HG03571 (cell line): ENCODE measurements around the gene ACE.
A peak's percentile ranks its signal among the peaks of the same experiment; 100 is the strongest.
"Not testable (repeated sequence)": the region's sequence is repeated elsewhere in the genome, so short reads cannot be mapped to it uniquely, and the experiment has no call there.

Experiments used
- ATAC-seq: cut with Tn5 transposase; IDR thresholded peaks from one replicate; pipeline ENCODE4 v1.9.1; 2021; ENCODE audit not compliant: unreplicated experiment

ACE gene

DNA sequence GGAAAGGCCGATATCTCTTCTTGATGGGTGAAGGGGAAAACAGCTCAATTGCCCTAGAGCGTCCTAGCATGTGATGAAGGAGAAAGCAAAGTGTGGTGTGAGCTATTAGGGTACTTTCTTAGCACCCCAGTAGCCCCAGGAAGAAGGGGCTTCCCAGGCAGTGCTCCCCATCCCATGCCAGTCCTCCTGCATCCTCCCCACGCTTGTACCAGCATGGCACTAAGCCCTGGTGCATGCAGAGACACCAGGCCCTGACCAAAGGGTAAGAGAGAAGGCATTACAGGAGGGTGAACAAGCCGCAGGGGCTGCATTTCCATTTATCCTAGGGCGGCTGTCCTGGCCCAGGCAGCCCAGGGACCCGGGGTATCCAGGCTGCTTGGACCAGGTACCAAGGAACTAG, 33.8 kb upstream of the ACE start:
- no peak for ATAC-seq

DNA sequence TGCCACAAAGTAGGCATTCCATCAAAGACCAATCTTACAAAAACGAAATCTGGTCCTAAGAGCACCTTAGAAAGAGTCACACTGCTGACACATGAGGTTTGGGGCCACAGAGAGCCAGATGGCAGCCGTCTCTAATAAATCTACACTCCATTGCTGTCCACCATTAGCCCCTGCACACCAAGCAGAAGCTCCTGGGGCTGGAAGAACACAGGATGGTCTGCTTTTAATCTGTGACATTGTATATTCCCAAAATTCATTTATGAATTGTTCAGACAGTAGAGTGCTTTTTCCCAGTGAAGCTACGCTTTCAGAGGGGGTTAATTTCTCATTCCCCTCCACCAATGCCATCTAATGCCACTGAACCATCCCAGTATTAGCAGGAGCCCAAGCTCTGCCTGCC, 32.4 kb upstream of the ACE start:
- ATAC-seq: no peak

DNA sequence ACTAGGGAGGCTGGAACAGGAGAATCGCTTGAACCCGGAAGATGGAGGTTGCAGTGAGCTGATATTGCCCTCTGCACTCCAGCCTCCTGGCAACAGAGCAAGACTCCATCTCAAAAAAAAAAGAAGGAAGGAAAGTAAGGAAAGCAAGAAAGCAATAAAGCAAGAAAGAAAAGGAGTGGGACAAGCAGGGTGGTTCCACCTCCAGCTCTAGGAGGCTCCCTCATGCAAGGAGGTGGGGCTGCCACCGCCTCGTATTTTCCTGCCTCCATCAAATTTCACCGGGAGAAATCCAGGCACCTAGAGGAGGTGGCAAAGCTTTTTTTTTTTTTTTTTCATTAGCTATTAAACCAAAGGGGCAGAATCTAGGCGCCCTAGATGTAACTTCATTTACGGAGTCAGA, 31.8 kb upstream of the ACE start:
- no peak for ATAC-seq

DNA sequence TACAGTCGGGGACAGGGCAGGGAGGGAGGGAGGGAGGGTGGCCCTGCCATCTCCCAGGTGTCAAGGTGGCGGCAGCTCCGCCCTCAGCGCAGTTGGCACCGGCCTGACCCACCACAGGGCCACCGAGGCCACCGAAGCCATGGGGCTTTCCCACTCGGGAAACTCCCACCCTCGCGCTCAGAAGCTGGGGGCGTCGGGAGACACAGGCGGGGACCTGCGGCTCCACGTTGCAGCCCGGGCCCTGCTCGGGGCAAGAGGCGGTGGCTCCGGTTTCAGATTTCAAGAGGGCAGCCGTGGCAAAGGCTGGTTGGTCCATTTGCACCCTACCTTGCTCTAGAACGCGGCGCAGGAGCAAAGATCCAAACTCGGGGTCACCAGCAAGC, 31.3 kb upstream of the ACE start:
- ATAC-seq: peak; percentile 24

DNA sequence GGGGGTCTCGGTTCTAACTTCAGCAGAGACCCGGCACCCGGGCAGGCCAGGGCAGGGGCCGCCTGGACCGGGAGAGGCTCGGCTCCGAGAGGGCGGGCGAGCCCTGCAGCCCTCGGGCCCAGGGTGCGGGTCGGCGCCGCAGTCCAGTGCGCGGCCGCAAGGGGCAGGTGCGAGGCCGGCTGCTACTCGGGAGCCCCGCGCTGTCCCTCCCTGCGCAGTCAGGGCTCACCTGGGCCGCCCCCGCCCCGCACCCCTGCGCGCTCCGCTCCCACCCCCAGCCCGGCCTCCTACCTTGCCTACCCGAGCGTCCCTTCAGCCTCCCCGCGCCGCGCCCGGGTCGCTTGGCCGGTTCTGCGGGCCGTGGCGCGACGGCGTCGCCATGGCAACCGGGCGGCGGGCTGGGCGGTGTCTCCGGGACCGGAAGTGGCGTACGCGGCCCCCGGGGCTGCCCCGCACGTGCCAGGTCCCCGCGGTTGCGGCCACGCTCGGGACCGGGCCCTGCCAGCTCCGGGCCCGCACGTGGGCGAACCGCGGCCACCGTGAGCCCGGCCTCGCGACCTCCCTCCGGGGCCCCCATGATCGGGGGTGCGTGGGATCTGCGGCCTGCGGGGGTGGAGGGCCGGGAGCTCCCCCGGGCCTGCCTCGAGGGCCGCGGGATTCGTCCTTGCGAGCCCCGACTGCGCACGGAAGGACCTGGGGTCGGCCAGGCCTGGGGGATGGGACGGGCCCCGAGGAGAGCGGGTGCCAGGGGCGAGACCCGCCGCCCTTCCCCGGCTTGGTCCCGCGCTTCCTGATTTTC, 30.7 kb upstream of the ACE start, which contains the start of gene CYB561:
CYB561 (minus strand) TSS at position 353 of the 799 bp plus-strand sequence. CDS start 8,759 bp downstream, outside the sequence.
- peak; percentile 55 for ATAC-seq

DNA sequence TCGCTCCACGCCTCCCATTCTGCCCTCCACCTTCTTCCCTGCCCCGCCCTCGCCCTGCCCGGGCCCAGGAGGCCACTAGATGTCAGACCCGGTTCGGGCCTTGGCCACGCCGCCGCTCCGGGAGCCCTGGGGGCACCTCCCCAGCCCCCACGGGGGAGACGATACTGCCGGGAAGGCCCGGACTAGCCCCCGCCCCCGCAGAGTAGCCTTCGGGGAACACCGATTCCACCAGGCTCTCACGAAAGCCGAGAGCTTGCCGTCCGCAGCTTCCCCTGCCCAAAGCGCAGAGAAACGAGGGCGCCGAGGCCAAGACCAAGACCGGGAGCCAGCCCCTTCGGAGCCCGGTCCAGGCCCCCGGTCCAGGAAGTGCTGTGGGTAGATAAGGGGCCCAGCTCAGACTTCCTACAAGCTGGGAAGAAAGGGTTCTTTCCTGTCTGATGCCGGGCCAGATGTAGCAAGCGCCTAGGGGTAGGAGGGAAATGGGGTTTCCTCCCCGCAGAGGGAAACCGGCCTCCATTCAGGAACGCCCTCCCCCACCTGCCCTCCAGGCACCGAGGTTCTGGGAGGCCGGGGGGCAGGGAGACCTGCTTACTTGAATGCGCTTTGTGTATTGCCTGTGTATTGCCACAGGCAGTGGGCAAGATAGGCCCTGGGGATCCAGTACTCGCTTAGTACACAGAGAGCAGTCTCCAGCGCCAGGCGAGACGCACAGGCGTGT, 29.9 kb upstream of the ACE start:
- ATAC-seq: no peak

DNA sequence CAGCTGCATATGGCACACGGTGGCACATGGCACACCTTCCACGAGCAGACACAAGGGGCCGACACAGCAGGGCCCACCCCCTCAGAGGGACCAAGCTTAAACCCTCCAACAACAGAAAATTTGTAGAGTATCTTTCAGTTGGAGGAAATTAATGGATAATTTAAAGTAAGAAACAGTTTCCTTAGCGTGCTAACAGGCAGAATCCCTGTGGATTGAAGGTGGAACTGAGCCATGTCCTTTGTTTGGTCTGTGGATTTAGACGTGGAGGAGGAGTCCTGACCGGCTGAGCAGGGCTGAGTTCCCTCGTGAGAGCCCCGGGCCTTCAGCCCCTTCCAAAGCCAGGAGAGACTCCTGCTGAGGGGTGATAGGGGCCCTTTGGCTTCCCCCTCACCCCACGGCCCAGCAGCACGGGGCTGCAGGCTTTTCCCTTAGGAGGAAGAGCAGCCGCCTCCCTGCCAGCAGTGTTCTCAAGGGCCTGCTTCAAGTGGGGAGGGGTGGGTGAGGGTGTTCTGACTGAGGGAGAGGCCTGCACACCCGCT, 29.3 kb upstream of the ACE start:
- no peak for ATAC-seq

DNA sequence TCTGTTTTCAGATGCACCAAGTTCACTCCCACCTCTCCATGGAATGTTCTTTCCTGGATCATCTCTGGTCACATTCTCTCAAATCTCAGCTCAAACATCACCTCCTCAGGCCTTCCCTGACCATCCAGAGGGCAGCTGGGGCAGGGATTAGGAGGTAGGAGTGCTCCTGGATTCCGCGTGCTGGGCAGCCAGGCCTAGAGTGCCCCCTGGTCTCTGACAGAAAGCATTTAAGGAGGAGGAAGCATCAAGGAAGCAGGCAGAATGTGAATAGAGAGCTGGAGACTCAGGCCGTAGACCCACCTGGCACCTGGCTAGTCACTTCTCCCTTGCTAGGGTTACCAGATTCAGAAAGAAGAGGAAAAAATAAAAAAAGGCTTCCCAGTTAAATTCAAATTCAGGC, 28.2 kb upstream of the ACE start:
- no peak for ATAC-seq

DNA sequence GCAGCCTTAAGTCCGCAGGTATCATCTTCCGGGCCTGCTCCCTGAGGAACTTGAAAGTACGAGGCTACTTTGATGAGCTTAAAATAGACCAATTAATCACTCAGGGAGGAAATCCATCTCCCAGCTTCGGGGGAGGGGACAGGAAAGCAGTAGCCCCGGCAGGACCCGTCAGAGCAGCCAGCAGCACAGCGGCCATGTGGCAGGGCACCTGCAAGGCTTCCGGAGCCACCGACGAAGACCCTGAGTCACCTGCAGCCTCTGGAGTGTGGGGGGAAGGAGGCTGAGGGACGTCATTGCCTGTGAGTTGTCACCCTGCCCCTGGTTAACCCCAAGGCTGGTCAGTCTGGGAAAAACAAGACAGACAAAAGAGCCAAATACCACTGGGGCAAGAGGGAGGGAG, 26.3 kb upstream of the ACE start:
- ATAC-seq: no peak

DNA sequence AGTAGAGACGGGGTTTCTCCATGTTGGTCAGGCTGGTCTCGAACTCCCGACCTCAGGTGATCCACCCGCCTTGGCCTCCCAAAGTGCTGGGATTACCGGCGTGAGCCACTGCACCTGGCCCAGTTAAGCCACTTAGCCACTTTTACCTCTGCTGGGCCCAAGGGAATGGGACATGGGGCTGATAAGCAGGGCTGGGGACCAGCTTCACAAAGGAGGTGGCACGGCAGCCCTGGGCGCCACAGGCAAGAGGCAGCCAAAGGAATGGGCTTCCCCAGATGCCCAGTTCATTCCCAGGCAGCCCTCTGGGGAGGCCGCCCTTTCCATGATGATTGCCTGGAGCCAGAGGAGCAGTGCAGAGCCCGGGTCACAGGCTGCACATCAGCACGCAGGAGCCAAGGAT, 25.7 kb upstream of the ACE start:
- ATAC-seq: no peak

DNA sequence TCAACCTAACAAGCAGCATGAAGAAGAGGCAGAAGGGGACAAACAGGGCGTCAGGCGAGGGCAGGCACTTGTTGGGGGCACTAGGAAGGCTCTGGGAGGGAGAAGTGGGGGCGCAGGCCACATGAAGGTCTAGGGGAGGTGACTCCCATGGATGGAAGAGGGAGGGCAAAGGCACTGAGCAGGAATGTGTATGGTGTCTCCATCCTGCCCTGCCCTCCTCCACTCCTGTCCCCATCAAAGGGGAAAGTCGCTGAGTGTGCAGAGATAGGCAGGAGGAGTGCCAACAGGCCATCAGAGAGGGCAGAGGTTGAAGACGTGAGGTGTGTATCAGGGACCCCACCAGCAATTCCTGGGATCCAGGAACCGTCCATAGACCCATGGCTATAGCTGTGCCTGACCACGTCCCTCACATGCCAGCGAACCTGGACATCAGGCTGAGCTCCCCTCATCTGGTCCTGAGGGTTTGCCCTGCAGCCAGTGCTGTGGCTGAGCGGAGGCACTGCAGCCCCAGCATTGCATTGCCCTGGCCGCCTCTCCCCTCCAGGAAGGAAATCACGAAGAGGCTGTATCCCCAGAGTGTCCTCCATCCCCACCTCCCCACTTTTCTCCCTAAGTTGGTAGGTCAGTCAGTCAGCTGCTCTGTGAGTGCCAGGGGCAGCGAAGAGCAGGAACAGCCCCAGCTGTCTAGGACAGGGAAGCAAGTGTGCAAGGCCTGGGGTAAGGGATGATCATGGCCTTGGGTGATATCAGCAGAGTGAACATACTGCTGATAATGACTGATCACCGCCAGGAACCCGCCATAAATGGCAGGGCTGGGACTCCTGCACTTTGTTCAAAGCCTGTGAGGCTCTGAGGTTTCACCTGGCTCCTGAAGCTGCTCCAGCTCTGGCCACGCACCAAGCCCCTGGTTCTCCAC, 24.6 kb upstream of the ACE start:
- no peak for ATAC-seq

DNA sequence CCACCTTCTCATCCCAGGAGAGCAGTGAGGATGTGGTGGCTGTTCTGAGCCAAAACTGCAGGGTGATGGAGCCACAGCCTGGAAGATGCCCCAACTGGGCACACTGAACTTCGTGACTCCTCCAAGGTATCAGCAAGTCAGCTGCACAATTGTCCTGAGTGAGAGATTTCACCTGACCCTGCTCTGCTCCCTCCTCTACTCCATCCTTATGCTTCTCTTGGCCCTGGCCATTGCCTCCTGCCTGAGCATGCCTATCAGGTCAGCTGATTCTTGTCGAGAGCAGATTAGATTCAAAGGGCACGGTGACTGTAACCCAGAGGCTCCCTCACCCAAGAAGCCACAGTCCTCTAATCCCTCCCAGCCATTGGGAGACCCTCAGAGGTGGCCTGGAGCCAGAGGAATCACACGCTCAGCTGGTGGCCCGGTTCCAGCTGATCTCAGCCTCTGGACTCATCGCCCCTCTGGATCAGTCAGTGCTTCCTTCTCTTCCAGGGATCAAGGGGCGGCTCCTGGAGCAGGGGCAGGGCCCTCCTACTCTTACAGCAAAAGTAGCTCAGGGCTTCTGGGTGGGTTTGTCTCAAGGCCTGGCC, 23.8 kb upstream of the ACE start:
- ATAC-seq: no peak

DNA sequence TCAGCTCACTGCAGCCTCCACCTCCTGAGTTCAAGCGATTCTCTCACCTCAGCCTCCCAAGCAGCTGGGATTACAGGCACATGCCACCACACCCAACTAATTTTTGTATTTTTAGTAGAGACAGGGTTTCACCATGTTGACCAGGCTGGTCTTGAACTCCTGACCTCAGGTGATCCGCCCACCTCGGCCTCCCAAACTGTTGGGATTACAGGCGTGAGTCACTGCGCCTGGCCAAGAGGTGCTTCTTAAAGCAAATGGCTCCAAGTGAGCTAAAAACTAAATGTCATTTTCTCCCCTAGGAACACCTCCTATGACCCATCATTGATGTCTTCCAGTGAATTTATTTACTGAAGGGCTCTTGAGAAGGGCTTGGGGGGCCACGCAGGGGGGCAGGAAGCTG, 22.5 kb upstream of the ACE start:
- not testable (repeated sequence) for ATAC-seq

DNA sequence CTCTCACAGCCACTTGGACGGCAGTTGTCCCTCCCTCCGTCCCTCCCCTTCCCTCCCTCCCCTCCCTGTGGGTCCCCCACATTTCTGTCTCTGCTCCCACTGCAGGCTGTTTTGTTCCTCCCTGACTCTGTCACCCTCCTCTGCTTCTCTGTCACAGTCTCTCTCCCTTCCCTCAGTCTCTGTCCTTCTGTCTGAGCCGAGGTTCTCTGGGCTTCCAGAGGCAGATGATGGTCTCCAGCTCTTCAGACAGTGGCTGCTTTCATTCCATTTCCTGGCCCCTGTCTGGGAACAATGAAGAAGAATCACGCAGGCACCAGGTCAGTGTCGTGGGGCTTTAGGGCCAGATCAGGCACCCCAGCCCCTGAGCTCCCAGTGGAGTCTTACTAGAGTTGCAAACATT, 21.9 kb upstream of the ACE start:
- no peak for ATAC-seq

DNA sequence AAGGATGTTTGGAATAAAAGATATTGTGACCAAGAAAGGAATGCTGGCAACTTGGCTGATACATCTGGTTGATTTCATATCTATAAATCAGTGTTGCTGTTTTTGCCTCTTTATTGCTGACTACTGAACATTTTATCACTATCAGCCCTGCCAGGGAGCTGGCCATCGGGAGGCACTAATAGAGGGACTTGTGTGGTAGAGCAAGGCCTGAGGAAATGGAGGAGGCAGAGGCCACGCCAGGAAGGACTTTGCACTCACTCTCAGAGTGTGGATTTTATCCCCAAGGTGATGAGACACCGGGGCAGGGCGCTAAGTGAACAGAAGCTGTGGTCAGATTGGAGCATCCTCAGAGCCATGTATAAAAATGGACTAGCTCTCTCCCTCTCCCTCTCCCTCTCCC, 21.4 kb upstream of the ACE start:
- ATAC-seq: no peak

DNA sequence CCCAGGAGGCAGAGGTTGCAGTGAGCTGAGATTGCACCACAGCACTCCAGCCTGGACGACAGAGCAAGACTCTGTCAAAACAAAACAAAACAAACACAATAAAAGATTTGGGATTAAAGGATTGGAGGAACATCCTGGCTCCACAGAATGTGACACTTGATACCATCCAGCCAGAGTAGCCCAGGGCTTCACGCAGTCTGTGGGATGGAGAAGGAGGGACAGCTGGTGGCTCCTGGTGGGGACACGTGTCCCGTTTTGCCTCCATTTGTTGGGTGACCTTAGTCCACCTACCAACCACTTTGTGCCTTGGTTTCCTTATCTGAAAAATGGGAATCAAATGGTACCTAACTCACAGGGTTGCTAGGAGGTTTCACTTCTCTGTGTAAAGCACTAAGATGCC, 18.4 kb upstream of the ACE start:
- no peak for ATAC-seq

DNA sequence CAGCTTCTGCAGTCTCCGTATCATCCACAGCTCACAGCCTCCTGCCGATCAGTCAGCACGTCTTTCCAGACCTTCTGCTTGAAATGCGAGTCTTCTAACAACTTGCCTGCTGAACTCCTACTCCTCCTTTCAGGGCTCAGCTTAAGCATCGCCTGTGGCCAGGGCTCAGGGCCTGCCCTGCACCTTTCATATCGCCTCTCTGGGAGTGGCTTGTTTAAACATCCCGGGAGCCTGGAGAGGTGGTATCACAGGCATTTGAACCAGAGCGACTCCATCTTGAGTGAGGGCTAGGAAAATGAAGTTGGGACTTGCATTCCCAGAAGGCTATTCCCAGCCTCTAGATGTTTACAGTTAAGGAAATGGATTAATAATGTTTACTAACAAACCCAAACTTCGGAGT, 16.8 kb upstream of the ACE start:
- no peak for ATAC-seq

DNA sequence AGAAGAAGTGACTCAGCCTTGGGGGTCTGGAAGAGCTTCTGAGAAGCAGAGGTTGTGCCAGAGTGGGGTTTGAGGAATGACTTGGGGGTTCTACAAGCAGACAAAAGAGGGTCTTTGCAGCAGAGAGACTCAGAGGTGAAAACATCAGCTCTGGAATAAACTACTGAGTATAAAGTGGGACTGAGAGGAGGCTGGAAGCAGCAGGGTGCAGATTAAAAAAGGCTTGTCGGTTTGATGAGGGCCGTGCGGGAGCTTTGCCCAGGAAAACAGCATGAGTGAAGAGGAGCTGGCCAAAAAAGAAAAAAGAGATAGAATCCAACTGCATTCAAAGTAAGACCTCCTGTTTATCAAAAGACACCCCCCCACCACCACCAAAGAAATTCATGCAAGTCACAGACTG, 13.1 kb upstream of the ACE start:
- no peak for ATAC-seq

DNA sequence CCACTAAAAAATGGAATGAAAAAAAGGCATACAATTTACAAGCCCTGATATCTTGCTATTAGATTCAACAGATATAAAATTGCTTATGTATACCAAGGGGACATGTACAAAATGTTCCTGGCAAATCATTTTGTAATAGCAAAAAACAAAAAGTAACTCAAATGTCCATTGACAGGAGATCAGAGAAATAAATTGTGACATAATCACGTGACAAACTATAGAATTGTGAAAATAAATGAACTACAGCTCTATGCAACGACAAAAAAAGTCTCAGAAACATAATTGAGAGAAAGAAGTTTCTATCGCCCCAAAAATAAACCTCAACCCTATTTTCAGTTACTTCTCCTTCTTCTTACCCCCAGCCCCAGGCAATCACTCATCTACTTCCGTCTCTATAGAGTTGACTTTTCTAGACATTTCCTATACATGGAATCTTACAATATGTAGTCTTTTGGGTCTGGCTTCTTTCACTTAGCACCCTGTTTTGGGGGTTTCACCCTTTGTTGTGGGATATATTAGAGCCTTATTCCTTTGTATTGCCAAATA, 12.1 kb upstream of the ACE start:
- ATAC-seq: no peak

DNA sequence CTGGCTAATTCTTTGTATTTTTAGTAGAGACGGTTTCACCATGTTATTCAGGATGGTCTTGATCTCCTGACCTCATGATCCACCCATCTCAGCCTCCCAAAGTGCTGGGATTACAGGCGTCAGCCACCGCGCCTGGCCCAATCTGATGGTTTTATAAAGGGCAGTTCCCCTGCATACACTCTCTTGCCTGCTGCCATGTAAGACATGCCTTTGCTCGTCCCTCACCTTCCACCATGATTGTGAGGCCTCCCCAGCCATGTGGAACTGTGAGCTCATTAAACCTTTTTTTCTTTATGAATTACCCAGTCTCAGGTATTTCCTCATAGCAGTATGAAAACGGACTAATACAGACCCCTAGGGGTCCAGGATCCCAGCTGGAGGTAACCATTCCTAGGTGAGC, 8.8 kb upstream of the ACE start:
- not testable (repeated sequence) for ATAC-seq

DNA sequence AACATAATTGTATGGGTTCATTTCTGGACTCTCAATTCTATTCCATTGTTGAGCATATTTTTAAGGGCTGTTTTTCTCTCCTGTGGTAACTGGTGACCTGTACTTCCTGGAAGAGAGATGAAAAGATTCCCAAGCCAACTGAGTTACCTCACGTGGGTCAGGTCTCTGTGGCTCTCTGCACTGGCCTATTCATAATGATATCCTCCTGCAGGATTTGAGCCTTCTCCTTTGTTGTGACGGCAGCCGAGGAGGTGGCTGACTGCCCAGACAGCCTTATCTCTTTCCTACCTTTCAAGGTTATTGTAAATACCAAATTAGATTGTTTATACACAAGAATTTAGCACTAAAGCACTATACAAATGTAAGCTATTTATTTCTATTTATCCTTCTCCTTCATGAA, 2.7 kb upstream of the ACE start:
- ATAC-seq: no peak
